ENCODE results near the gene RHOBTB1. TPM values are rescaled to one million over a fixed set of nuclear protein-coding genes. Genes with fewer than 3 reads are reported as not detected.

RHOBTB1 gene
- total RNA-seq, 2 experiments from 2014 or later, result 0.07 TPM; not detected in 1

DNA sequence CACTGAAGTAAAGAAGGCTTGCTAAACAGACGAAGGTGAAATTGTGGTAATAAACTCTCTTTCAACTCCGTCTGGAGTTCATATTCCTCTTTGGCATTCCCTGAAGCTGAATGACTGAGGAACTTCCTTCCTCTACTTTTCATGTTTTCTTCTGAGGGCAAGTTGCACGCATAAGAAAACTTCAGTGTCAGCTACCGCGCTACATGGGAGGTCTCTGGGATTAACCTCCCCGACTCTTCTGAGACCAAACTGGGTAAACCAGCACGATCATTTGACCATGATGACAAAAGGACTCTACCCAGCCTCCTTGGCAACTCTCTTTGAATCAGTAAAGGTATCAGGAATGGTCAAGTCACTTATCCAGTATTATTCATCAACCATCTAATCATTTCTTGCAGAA, 44.7 kb downstream of the RHOBTB1 start:
- Mint-ChIP-seq H3K4me1 (no peaks in the 10 kb centered on the region), H3K36me3 (no peaks in the 10 kb centered on the region), H3K27ac (no peak overlapping the region), H3K9me3 (ENCODE audit: low read depth) (no peaks in the 10 kb centered on the region), H3K27me3 (peaks cover 6% of the 10 kb centered on the region), H3K4me3 (no peak overlapping the region)
- CTCF ChIA-PET, result no interaction called here
- ATAC-seq (no peak), DNase-seq (no peak)

DNA sequence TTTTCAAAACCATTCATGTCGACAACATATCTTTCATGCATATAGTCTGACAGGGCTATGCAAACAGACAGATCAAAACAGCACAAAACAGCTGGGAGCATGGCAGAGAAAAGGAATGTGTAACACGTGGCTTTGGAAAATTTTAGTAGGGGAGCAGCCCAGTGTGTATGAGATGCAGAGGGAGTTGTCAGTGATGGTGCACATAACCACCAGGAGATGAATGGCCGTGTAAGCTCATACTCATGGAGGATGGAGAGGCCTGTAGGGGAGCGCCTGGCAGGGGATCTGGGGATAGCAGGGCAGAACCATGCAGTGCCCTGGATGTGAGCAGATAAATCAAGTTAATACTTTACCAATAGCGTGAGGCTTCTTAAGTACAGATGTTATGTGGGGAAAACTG, 45.7 kb downstream of the RHOBTB1 start:
- peaks cover 10% of the 10 kb centered on the region for H3K27me3 Mint-ChIP-seq

DNA sequence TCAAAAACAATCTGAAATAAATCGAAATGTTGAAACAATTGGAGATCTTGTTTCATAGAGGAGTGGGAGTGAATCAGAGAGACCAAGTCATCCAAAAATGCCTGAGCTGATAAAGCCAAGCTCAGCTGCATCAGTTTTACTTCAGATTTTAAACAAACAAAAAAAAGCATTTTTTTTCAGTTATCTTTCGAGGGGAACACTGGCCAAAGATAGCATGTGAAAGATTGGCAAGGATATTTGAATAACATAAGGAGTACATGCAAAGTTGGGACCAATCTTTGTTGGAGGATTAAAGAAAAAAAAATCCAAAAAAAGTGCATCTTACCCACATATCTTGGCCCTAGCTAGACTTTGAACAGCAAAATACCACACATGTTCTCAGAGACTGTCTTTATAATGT, 47.2 kb downstream of the RHOBTB1 start:
- CTCF ChIA-PET, result no interaction called here
- Mint-ChIP-seq H3K36me3 (no peaks in the 10 kb centered on the region), H3K27ac (no peak overlapping the region), H3K4me3 (no peak overlapping the region), H3K27me3 (peaks cover 12% of the 10 kb centered on the region), H3K9me3 (ENCODE audit: low read depth) (no peaks in the 10 kb centered on the region), H3K4me1 (no peaks in the 10 kb centered on the region)
- DNase-seq (no peak), ATAC-seq (no peak)

More for the DNA sequence above, 45.7 kb downstream of the RHOBTB1 start:
- Mint-ChIP-seq H3K4me1 (no peaks in the 10 kb centered on the region), H3K36me3 (no peaks in the 10 kb centered on the region), H3K9me3 (ENCODE audit: low read depth) (no peaks in the 10 kb centered on the region), H3K4me3 (no peak overlapping the region), H3K27ac (no peak overlapping the region)
- ATAC-seq, result no peak
- CTCF ChIA-PET, result no interaction called here
- no peak for DNase-seq

DNA sequence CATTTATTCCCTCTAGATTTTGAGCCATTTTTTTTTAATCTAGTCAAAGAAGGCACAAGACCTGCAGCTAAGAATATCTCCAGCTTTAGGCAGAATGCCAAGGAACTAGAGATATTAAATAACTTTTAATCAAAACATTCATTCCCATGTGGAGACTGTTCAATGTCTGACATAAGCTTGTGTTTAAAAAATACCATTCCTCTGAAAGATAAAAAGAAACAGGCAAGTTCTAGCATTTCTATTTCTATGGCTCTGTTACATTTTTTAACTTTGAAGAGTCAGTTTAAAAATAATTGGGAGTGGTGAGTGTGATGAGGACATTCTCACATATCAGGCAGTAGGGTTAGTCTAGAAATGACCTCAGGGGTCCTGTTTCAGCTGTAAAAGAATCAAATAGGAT, 48.0 kb downstream of the RHOBTB1 start:
- Mint-ChIP-seq H3K4me1 (no peaks in the 10 kb centered on the region), H3K27me3 (peaks cover 12% of the 10 kb centered on the region), H3K27ac (no peak overlapping the region), H3K36me3 (no peaks in the 10 kb centered on the region), H3K4me3 (no peak overlapping the region), H3K9me3 (ENCODE audit: low read depth) (no peaks in the 10 kb centered on the region)
- CTCF ChIA-PET, result no interaction called here
- no peak for DNase-seq
- ATAC-seq, result no peak

GRCh38 chr10:60894786-60895185, 49.2 kb downstream of the RHOBTB1 start:
- CTCF ChIA-PET, result no interaction called here
- Mint-ChIP-seq H3K9me3 (ENCODE audit: low read depth) (no peaks in the 10 kb centered on the region), H3K27me3 (peaks cover 12% of the 10 kb centered on the region), H3K36me3 (no peaks in the 10 kb centered on the region), H3K4me3 (no peak overlapping the region), H3K4me1 (no peaks in the 10 kb centered on the region), H3K27ac (no peak overlapping the region)
- ATAC-seq (no peak), DNase-seq (no peak)

GRCh38 chr10:60893231-60893630, 50.8 kb downstream of the RHOBTB1 start:
- Mint-ChIP-seq H3K27me3 (peaks cover 12% of the 10 kb centered on the region), H3K4me3 (no peak overlapping the region), H3K9me3 (ENCODE audit: low read depth) (no peaks in the 10 kb centered on the region), H3K36me3 (no peaks in the 10 kb centered on the region), H3K4me1 (no peaks in the 10 kb centered on the region), H3K27ac (no peak overlapping the region)
- CTCF ChIA-PET, result no interaction called here
- no peak for ATAC-seq
- DNase-seq, result no peak

DNA sequence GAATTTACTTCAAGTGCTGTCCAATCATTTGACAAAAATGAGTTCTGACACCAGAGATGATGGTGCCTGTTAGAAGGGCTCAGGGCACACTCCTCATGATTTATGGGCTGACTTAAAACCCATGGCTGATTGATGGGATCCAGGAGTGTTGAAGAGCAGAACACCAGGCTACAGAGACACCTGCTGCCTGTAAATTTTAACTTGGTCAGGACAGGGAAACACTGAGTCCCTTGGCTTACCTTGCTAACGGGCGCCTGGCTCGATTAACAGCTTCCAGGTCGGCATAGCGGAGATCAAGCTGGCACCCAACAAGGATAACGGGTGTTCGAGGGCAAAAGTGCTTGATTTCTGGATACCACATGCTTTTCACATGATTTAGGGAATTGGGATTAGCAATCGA, 51.4 kb downstream of the RHOBTB1 start:
- Mint-ChIP-seq H3K9me3 (ENCODE audit: low read depth) (no peaks in the 10 kb centered on the region), H3K4me1 (no peaks in the 10 kb centered on the region), H3K27me3 (peaks cover 12% of the 10 kb centered on the region), H3K27ac (no peak overlapping the region), H3K4me3 (no peak overlapping the region), H3K36me3 (no peaks in the 10 kb centered on the region)
- ATAC-seq (no peak), DNase-seq (no peak)
- CTCF ChIA-PET, result no interaction called here

- H3K27ac Mint-ChIP-seq, result no peak overlapping the region
- ATAC-seq, result no peak
- no peaks in the 10 kb centered on the region for H3K9me3 Mint-ChIP-seq (ENCODE audit: low read depth)
- H3K4me1 Mint-ChIP-seq, result no peaks in the 10 kb centered on the region
- CTCF ChIA-PET, result interaction anchor here (0.6 kb wide), 1 partner anchor 74 kb away, joined by 3 read pairs; no protein-coding TSS in a partner anchor
- DNase-seq, result no peak
- peaks cover 6% of the 10 kb centered on the region for H3K27me3 Mint-ChIP-seq
- no peaks in the 10 kb centered on the region for H3K36me3 Mint-ChIP-seq
- H3K4me3 Mint-ChIP-seq, result no peak overlapping the region
Observed at GRCh38 chr10:60890811-60891210, 53.2 kb downstream of the RHOBTB1 start.

DNA sequence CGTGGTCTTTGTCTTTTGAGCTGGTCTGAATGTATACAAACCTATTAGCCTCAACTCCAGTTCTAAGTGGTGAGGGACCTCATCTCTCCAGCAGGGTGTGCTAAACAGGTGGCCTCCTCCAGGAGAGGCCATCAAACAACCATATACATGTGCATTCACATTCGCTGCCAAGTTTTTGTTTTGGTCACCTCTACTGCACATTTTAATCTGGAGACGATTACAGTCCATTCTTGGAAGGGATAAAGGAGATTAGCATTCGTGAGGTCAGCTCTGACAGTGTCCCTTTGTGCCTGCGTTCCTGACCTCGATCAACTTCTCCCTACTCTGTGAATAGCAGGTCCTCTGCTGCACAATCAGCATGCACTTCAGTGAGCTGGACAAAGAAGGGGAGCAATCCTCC, 60.8 kb downstream of the RHOBTB1 start:
- Mint-ChIP-seq H3K4me3 (no peak overlapping the region), H3K27me3 (no peaks in the 10 kb centered on the region), H3K36me3 (no peaks in the 10 kb centered on the region), H3K4me1 (no peaks in the 10 kb centered on the region), H3K27ac (no peak overlapping the region), H3K9me3 (ENCODE audit: low read depth) (no peaks in the 10 kb centered on the region)
- CTCF ChIA-PET, result interaction anchor here (0.6 kb wide), 1 partner anchor 49 kb away, joined by 3 read pairs; no protein-coding TSS in a partner anchor
- DNase-seq (no peak), ATAC-seq (no peak)

DNA sequence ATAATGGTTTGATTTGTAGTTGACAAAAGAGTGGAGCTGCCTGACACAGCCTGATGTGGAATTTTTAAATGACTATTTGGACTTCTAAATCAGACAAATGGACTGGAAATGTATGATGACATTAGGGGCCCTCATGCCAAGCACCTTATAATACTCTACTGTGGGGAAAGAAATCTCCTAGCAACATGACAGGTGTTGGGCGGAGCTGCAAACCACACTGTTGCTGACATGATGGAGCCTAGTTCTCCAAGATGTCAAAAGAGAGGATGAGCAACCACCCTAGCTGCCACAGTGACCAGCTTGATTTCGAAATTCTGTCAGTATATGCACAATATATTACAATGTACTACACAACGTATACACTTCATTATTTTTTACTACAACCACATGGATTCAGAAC, 65.8 kb downstream of the RHOBTB1 start:
- H3K27ac Mint-ChIP-seq, result no peak overlapping the region
- no peak overlapping the region for H3K4me3 Mint-ChIP-seq
- no peaks in the 10 kb centered on the region for H3K4me1 Mint-ChIP-seq
- ATAC-seq (no peak), DNase-seq (no peak)
- H3K9me3 Mint-ChIP-seq (ENCODE audit: low read depth), result no peaks in the 10 kb centered on the region
- no peaks in the 10 kb centered on the region for H3K36me3 Mint-ChIP-seq
- H3K27me3 Mint-ChIP-seq, result no peaks in the 10 kb centered on the region
- CTCF ChIA-PET, result no interaction called here

DNA sequence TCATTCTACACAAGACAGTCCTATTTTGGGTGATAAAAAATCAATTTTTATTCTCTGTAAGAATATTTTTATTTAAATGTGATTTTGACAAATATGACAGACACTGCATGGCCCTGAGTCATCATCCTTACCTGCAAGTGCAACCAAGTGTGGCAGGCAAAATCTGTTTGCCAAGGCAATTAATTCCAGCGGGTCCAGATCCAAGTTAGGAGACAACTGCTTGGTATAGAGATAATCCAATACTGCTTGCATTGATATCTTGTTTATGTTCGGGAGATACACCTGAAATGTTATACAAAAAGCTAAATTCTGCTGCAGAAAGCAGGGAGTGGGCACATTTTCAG, 66.2 kb downstream of the RHOBTB1 start:
- Mint-ChIP-seq H3K36me3 (no peaks in the 10 kb centered on the region), H3K4me3 (no peak overlapping the region), H3K4me1 (no peaks in the 10 kb centered on the region), H3K27ac (no peak overlapping the region), H3K27me3 (no peaks in the 10 kb centered on the region), H3K9me3 (ENCODE audit: low read depth) (no peaks in the 10 kb centered on the region)
- no peak for DNase-seq
- no peak for ATAC-seq
- CTCF ChIA-PET, result no interaction called here

DNA sequence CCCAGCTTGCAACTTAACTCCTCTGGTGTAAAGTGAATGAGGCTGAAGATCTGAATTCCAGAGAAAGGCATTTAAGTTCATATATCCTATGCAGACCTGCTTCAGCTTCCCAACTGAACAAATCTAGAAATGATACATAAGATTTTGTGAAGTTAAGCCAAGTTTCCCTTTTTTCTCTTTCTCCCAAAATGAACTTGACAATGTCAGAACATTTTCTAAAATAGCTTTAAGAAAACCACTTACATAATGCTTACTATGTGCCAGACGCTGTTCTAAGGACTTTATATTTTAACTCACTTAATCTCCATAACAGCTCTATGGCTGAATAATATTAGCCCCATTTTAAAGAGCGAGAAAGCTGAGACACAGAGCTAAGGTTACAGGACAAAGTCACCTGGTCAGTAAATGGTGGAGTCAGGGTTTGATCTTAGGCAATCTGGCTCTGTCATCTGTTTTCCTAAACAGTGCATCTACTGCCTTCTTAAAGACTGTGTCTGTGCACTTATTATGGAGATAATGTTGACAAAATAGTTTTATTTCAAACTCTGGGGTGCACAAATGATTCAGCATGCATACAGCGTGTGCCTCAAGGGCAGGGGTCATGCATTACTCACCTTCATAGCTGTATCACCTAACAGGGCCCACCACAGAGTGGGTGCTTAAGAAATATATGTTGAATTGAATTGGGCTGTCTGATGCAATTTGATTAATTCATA, 66.8 kb downstream of the RHOBTB1 start:
- Mint-ChIP-seq H3K36me3 (no peaks in the 10 kb centered on the region), H3K9me3 (ENCODE audit: low read depth) (no peaks in the 10 kb centered on the region), H3K4me1 (no peaks in the 10 kb centered on the region), H3K27ac (no peak overlapping the region), H3K27me3 (no peaks in the 10 kb centered on the region), H3K4me3 (no peak overlapping the region)
- CTCF ChIA-PET, result no interaction called here
- no peak for ATAC-seq
- DNase-seq, result no peak

- H3K27ac Mint-ChIP-seq, result no peak overlapping the region
- H3K9me3 Mint-ChIP-seq (ENCODE audit: low read depth), result no peaks in the 10 kb centered on the region
- no peaks in the 10 kb centered on the region for H3K36me3 Mint-ChIP-seq
- H3K27me3 Mint-ChIP-seq, result no peaks in the 10 kb centered on the region
- DNase-seq (no peak), ATAC-seq (no peak)
- CTCF ChIA-PET, result no interaction called here
- H3K4me3 Mint-ChIP-seq, result no peak overlapping the region
- no peaks in the 10 kb centered on the region for H3K4me1 Mint-ChIP-seq
Observed at GRCh38 chr10:60873758-60874157, 70.2 kb downstream of the RHOBTB1 start.

DNA sequence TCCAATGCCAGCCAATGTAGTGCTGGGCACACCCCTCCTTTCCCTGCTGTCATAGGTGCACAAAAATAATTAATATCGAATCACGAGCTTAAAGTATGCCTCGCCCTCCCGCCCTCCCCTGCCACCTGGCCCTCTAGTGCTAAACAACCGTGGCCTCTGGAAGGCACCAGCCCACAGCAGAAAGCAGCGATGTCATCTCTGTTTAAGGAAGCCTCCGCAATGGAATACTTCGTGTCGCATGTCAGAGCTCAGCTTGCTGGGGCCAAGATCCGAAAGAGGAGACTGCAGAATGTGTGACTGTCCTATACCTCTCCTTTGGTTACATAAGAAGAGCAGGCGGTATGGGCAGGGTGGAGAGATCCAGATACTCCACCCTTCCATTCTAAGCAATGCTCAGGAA, 71.5 kb downstream of the RHOBTB1 start:
- DNase-seq (no peak), ATAC-seq (no peak)
- Mint-ChIP-seq H3K27me3 (peaks cover 2% of the 10 kb centered on the region), H3K27ac (no peak overlapping the region), H3K4me3 (no peak overlapping the region), H3K36me3 (no peaks in the 10 kb centered on the region), H3K4me1 (no peaks in the 10 kb centered on the region), H3K9me3 (ENCODE audit: low read depth) (no peaks in the 10 kb centered on the region)
- CTCF ChIA-PET, result no interaction called here

DNA sequence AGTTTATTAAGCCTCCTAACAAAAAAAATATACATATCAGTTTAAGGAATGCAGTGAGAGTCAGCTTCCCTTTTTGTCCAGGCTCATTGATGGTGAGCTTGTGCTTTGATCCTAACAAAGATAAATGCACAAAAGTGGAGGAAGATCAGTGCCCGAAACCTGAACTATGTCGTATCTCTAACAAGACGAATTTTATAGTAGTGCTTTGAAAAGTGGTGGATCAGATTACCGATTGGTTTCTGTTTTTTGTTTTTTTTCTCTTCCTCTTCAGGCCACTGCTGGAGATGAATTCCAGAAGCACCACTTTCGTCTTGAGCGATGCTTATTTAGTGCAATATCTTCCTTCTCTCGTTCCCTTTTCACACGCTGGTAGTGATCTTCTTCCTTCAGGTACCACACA, 72.8 kb downstream of the RHOBTB1 start:
- no peaks in the 10 kb centered on the region for H3K9me3 Mint-ChIP-seq (ENCODE audit: low read depth)
- DNase-seq, result no peak
- no peak for ATAC-seq
- H3K4me1 Mint-ChIP-seq, result no peaks in the 10 kb centered on the region
- H3K36me3 Mint-ChIP-seq, result no peaks in the 10 kb centered on the region
- no peak overlapping the region for H3K27ac Mint-ChIP-seq
- CTCF ChIA-PET, result no interaction called here
- peaks cover 2% of the 10 kb centered on the region for H3K27me3 Mint-ChIP-seq
- H3K4me3 Mint-ChIP-seq, result no peak overlapping the region

All from activated CD8-positive, alpha-beta memory T cell treated with anti-CD3 and anti-CD28 coated beads, Interleukin-2, amount 10 ng/mL, durations not matched to agents 7 days and 5 days (primary cell).